Right lobe of liver (tissue), 4 donors: ENCODE measurements around the gene LRPAP1.

Source experiments
- POLR2A ChIP-seq: fragments of 450-650 bp; IDR thresholded peaks from one replicate; pipeline ENCODE4 v1.6.1; 2017; ENCODE audit warnings: antibody characterized with exemption, mild to moderate bottlenecking
- TF ChIP-seq, protein P1 (sequence below), 4 donors: fragments of 200-600 bp in 3 of 4; fragments of 450-650 bp in 1 of 4; IDR thresholded peaks; one replicate each; pipeline versions ENCODE4 v1.5.1 to v1.8.0; 2016 to 2022; ENCODE audit warnings: antibody characterized with exemption in 4 of 4, mild to moderate bottlenecking in 2 of 4
- donor health status: DM: no; HTN: no; CAD: no.
- donor health status: DM: no; HTN: no; CAD: no.
- donor health status: DM: no; HTN: yes; CAD: no.

DNA sequence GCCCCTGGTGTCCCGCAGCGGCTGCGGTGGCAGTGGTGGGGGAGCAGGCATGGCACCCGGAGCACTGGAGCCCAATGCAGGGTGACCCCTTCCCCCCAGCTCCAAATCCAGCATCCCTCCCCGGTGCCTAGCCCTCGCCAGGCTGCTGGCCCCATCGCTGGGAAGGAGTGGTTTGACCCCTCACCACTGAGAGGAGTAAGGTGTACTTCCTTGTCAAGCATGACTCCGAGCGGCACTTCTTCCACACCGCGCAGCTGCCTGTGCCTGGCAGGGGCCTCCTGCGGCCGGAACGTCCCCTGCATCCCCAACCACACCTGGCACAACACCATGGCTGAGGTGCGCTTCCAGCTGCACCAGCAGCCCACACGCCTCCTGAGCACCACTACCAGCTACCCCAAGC, 27.0 kb downstream of the LRPAP1 start:
- TF ChIP-seq POLR2A = no peak
- TF ChIP-seq, protein P1, sequence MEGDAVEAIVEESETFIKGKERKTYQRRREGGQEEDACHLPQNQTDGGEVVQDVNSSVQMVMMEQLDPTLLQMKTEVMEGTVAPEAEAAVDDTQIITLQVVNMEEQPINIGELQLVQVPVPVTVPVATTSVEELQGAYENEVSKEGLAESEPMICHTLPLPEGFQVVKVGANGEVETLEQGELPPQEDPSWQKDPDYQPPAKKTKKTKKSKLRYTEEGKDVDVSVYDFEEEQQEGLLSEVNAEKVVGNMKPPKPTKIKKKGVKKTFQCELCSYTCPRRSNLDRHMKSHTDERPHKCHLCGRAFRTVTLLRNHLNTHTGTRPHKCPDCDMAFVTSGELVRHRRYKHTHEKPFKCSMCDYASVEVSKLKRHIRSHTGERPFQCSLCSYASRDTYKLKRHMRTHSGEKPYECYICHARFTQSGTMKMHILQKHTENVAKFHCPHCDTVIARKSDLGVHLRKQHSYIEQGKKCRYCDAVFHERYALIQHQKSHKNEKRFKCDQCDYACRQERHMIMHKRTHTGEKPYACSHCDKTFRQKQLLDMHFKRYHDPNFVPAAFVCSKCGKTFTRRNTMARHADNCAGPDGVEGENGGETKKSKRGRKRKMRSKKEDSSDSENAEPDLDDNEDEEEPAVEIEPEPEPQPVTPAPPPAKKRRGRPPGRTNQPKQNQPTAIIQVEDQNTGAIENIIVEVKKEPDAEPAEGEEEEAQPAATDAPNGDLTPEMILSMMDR (IDR thresholded peaks at IDR 0.05) = no peak
